ENCODE data around the gene LGALSL. TPM values are rescaled to one million over a fixed set of nuclear protein-coding genes. Genes with fewer than 3 reads are reported as not detected.
"Not testable (repeated sequence)": the region's sequence is repeated elsewhere in the genome, so short reads cannot be mapped to it uniquely, and the experiment has no call there.

Gene LGALSL
- total RNA-seq, 1 donor from 2014 or later = 66.9 TPM

DNA sequence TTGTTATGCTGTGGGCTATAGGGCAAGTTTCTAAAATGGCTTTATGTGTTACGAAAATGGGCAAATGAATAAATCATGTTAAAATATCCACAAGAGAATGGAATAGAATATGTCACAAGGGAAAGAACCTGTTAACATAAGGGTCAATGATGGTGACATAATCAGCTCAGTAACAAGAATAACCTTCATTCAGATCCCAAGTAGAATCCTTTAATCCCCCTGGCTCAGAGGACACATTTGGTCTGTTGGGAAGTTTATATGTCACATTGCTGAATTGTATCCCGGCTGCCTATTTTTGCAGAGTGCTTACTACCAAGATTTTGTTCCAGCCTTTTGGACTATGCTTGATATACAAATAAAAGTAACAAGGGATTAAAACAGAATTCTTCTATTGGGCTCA, 13.1 kb upstream of the LGALSL start:
- DNase-seq (ENCODE audit: low spot score in 2 of 2) (no peak), FAIRE-seq (no peak)

DNA sequence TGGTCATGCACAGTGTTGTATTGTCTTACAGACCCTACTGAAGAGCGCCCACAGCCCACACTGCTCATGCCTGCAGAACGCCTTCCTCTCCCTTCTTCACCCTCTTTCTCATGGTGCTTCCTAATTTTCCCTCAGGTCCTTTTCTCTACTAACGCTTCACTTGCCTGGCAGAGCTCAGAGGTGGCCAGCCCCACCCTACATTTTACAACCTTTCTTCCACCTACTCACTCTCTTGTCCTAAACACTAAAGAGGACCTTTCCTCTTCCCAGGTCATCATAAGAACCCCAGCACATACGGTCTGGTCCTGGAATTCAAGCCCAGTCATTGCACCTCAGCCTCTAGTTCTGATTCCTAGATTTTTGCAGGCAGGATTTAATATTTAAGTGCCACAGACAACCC, 11.7 kb upstream of the LGALSL start:
- DNase-seq (ENCODE audit: low spot score in 2 of 2) (no peak), FAIRE-seq (no peak)

DNA sequence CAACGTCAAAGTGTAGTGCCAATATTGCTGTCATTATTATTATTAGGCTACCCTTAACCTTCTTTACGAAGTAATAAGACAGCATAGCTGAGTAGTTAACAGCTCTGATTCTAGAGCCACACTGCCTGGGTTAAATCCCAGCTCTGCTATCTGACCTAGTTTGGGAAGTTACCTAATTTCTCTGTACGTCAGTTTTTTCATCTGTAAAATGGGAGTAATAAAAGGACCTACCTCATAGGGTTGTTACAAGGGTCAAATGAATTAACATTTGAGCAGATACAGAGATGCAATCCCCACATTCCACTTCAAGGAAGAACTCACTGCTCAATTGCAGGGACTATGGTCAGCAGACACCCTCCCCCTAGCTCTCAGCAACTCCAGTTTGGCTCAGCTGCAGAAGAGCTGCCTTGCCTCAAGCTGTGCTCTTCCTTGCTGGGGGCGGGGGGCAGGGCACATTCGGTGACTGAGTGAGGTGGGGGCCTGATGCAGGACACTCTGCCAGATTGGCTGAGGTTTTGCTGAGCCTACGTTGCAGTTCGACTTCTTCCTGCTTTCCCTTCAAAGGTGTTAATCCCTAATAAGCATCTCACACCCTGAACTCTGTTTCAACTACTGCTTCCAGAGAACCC, 11.0 kb upstream of the LGALSL start:
- DNase-seq (ENCODE audit: low spot score in 2 of 2) (no peak), FAIRE-seq (no peak)

GRCh38 chr2:64445970-64446369, 8.0 kb upstream of the LGALSL start:
- not testable (repeated sequence) for FAIRE-seq; DNase-seq (ENCODE audit: low spot score in 2 of 2)

DNA sequence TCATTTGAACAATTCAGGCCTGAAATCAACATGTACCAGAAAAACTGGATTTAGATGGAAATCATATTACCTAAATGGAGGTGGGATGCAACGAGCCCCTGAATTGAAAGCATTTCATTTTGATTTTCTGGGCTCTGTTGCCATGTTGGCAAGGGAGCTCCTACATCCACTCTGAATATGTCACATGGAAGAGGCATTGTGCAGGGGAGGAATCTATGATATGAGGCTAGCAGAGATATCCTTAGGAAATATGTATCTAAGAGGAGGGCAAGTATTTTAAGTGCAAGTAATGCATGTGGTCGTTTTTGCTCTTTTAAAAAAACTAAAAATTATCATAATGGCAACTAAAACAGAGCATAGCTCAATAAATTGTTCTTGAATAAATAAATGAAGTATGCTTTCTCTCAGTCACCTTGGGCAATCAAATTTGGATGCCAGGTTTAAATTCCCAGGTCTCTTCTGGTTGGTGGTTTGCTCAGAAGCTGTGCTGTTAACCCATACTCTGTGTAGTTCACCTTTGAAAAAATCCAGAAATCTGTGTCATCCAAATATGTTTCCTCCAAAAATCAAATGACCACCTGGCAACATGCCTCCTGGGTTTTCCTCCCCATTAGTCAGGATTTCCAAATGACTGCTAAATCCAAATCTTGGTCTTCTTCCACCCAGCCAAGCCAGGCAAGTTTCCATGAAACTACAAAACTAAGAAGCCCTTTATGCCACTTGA, 6.5 kb upstream of the LGALSL start:
- no peak for DNase-seq (ENCODE audit: low spot score in 2 of 2)
- FAIRE-seq = no peak

- no peak for FAIRE-seq
- DNase-seq (ENCODE audit: low spot score in 2 of 2) = peak in 1 of 2 donors; percentile 18
Observed at GRCh38 chr2:64448041-64448426, 5.9 kb upstream of the LGALSL start.

DNA sequence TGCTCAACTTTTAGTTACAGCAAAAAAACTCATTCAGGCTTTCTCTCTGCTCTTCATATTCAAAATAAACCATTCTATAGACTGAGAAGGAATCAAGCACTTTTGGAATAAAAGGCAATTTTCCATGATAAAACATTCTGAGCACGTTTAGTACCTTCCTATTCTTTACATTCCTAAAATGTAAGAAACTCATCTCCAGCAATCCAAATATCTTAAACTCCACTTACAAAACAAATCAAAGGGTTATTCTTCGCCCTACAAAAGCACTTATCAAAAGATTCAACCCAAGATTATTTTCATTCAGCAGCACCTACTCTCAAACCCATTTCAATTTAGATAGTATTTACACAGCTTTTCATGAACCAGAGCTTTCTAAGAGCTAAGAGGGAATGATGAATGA, 2.9 kb upstream of the LGALSL start:
- FAIRE-seq (no peak), DNase-seq (ENCODE audit: low spot score in 2 of 2) (no peak)

DNA sequence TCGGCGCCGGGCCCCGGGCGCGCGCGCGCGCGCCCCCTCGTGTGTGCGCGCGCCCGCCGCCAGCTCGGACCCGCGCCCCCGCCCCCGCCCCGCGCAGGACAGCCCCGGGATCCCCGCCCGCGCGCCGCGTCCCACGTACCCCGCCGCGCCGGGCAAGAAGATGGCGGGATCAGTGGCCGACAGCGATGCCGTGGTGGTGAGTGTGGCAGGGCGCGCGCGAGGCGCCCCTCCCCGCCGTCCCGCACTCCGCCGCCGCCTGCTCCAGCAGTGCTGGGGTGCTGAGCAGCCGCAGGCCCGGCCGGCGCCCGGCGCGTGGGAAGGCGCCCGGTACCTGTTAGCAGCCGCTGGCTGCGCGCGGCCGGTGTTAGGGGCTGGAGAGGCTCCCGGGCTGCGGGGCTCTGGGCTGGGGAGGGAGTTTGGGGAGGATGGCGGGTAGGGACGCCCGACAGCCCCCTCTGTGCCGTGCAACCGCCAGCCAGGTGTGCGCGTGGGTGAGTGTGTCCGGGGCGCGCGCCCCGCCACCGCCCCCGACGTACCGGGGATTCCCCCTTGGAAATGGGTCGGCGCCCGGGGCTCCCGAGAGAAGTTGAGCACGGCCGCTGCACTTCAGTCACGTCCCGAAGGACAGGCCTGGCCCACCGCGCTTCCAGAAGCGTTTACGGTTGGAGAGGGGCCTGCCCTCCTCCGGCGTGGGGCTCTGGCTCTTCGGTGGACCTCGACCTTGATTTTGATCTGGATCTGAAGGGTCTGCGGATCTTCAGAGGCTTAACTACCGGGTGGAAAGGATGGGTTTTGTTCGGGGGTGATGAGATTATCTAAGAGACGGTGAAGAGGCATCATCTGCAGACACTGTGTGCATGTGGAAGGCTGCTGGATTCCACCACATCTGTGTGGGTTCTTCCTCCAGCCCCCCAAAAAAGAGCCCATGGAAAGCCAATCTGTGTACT, 697 bp downstream of the LGALSL start:
- FAIRE-seq = no peak

GRCh38 chr2:64455545-64455944, 1.6 kb downstream of the LGALSL start:
- peak in 1 of 2 donors; percentile 18 for DNase-seq (ENCODE audit: low spot score in 2 of 2)
- FAIRE-seq = no peak

More for the DNA sequence above, 697 bp downstream of the LGALSL start:
- peak; percentile 81 to 85 for DNase-seq (ENCODE audit: low spot score in 2 of 2)

DNA sequence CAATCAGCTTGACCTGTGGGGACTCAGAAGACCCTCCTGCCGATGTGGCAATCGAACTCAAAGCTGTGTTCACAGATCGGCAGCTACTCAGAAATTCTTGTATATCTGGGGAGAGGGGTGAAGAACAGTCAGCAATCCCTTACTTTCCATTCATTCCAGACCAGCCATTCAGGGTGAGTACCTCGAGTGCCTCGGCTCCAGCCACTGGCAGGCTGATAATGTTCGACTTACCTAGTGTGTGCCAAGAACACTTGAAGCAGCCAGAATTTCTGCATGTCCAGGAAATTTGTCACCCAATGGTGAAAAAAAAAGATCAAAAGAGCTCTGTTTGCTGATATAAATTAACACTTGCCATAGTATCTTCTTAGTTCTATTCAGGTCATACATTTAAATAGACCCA, 2.3 kb downstream of the LGALSL start:
- no peak for DNase-seq (ENCODE audit: low spot score in 2 of 2)
- no peak for FAIRE-seq

DNA sequence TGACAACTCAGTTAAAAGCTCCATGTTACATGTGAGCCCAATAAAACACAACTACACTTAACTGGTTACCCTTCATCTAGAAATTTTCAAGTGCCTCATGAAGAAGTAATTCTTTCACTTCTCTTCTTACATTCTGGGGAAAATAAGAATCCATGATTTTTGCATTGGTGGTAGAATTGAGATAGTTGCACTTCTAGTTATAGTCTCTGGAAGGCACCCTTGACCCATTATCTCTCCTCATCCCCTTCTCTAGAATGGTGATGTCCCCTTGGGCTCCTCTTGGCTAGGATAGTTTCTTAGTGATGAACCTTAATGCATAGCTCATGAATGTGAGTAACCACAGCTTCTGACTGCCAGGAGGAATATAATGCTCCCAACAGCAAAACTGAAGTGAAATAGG, 3.6 kb downstream of the LGALSL start:
- no peak for DNase-seq (ENCODE audit: low spot score in 2 of 2)
- no peak for FAIRE-seq

- DNase-seq (ENCODE audit: low spot score in 2 of 2) (no peak), FAIRE-seq (no peak)
Observed at GRCh38 chr2:64459575-64459974, 5.6 kb downstream of the LGALSL start.

- DNase-seq (ENCODE audit: low spot score in 2 of 2) (no peak), FAIRE-seq (no peak)
Observed at GRCh38 chr2:64460330-64460729, 6.4 kb downstream of the LGALSL start.

DNA sequence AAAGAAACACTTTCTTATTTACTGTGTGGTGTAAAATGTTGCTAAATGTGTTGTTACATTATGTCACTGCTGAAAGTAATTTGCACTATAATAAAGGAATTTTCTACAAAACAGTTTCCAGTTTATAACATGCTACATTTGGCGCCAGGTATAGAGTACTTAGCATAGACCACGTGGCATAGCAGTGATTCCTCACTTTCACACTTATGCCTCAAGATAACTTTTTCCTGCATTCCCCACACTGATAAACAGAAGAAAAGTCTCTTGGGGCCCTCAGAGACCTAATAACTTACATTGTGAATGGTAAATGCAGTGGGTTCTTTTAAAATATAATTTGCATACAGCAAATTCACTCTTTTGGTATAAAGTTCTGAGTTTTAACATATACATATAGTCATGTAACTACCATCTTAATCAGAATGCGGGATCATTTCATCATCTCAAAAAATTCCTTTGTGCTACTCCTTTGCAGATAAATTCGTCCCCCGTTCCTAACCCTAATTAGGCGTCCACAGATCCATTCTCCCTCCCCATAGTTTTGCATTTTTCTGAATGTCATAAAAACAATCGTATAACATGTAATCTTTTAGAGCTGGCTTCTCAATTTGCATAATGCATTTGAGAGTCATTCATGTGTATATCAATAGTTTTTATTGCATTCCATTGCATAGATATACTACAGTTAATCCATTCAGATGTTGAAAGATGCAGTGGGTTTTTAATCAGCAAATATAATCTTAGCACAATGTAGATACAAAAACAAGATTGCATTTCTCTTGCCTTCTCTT, 7.5 kb downstream of the LGALSL start:
- FAIRE-seq (no peak), DNase-seq (ENCODE audit: low spot score in 2 of 2) (no peak)

- DNase-seq (ENCODE audit: low spot score in 2 of 2) (no peak), FAIRE-seq (no peak)
Observed at GRCh38 chr2:64462171-64462570, 8.2 kb downstream of the LGALSL start.

DNA sequence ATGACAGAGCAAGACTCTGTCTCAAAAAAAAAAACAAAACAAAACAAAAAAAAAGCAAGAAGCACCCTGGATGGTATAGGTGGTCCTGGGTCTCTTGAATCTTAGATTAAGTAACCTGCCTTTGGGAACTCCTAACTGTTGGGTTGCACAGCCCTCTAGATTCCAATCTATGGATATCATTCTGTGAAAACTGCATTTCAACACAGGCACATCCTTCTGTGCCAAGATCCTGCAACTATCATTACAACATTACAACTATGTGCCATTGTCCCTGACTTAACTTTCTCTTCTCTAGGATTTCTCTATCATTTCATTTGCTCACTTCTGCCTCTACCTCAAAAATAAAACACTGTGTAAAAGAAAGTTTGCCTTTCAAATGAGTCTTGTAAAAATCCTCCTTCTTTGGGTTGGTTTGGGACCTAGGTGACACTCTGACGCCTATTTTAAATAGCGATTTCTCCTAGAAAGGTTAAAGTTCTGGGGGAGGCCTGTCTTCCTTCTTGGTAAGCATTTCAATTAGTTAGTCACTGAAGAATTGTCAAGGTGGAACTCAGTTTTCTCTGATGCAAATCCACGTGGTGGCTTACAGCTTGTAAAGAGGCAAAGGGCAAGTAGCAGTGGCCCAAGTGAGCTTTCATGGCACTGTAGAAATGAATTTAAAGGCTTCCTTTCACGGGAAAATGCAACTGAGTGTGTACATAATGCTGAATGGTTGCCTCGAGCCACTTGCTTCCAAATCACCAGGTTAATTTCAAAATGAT, 9.2 kb downstream of the LGALSL start:
- DNase-seq (ENCODE audit: low spot score in 2 of 2) = no peak
- no peak for FAIRE-seq

GRCh38 chr2:64463781-64464180, 9.8 kb downstream of the LGALSL start:
- DNase-seq (ENCODE audit: low spot score in 2 of 2) = no peak
- no peak for FAIRE-seq

DNA sequence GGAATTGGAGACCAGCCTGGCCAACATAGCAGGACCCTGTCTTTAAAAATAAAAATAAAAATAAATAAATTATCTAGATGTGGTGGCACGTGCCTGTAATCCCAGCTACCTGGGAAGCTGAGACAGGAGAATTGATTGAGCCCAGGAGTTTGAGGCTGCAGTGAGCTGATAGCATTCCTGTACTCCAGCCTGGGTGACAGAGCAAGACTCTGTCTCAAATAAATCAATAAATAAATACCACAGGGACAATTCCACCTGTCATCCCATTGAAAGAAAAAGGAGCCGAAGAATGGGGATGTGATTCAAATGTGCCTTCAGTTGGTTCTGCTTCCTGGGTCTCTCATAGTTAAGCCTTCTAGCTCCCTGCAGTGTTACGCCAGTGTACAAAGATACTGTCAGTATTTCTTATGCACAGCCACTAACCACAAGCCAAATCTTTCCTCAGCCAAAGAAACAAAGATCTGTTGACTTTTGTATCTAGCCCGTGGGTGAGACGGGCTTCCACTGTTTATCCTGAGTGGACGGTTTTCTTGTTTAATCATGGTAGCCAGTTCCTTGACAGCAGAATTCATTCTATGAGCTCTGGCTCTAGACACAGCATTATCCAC, 12.6 kb downstream of the LGALSL start:
- FAIRE-seq (no peak), DNase-seq (ENCODE audit: low spot score in 2 of 2) (no peak)

All from frontal cortex (tissue), 4 donors.